ENCODE data around the gene RRP1.
"Not testable (repeated sequence)": the region's sequence is repeated elsewhere in the genome, so short reads cannot be mapped to it uniquely, and the experiment has no call there.

The RRP1 gene

DNA sequence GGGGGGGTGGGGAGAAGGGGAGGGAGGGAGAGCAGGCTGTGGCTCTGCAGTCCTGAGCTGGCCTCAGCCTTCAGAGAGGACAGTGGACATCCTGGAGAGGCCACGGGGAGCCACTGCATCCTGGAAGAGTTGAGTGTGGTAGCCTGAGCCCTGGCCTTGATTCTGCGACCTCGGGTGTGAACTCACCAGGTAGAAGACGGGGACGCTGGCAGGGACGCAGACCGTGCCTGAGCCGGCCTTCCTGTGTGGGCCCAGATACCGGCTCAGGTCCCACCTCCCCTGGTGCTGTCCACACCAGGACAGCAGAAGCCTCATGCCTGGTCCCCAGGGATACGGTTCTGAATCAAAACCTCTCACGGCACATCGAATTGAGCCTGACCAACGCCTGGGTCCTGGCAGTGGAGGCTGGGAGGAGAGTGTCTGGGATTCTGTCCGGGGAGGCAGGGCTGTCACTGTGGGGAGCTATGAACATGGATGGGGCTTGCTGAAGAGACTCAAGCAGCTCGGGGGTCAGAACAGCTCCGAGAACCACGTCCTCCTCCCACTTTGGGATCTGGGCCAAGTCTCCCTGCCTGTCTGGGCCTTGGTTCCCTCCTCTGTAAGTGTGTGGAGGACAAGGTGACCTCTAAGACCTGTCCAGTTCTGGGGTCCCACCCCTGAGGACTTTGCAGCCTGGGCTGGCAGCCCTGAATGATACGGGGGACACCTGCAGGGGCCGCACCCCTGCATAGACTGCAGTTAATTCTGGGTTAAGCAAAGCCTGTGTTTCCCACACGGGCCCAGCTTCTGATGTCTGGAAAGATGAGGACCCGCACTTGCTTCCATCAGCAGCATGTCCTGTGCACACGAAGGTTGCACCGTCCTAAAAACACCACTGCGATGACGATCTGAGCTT lies 30.4 kb downstream of the RRP1 start:
- no peak for DNase-seq

GRCh38 chr21:43820466-43820865 lies 31.1 kb downstream of the RRP1 start:
- DNase-seq = no peak

GRCh38 chr21:43822166-43822565 lies 32.8 kb downstream of the RRP1 start:
- DNase-seq = not testable (repeated sequence)

GRCh38 chr21:43822741-43823140 lies 33.4 kb downstream of the RRP1 start:
- not testable (repeated sequence) for DNase-seq

GRCh38 chr21:43824333-43825241 lies 35.2 kb downstream of the RRP1 start:
- peak; percentile 76 to 81 (median 80) for DNase-seq

- DNase-seq = no peak
These were observed 36.0 kb downstream of the RRP1 start for GRCh38 chr21:43825242-43825935.

- DNase-seq = peak in 2 of 3 donors; percentile 33 to 42
These were observed 36.7 kb downstream of the RRP1 start for GRCh38 chr21:43825936-43826622.

- no peak for DNase-seq
These were observed 37.2 kb downstream of the RRP1 start for GRCh38 chr21:43826623-43826974.

- DNase-seq = peak; percentile 42 to 60 (median 54)
These were observed 37.7 kb downstream of the RRP1 start for GRCh38 chr21:43827015-43827611.

GRCh38 chr21:43829161-43829560 lies 39.8 kb downstream of the RRP1 start:
- no peak for DNase-seq

DNA sequence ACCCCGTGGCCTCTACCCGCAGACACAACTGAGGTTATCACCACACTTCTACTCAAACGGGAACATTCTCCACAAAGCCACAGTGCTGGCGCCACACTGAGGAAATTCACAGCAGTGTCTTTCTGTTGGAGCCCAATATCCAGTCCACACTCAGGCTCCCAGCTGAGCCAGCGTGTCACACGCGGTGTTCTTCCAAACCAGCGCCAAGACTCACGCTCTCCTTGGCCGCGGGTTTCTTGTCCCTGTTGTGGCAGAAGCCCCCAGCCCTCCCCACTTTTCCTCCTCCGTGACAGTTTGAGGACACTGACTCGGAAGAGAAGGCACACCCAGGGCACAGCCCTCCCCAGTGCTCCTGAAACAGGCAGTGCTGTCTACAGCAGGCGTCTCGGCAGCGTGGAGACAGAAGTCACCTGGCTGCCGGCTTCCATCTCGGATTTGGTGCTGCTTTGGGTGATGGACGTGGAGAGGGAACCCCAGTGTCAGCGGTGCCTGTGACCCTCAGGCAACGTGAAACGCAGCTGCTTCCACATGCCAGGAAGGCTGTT lies 40.3 kb downstream of the RRP1 start:
- DNase-seq = peak; percentile 56 to 59 (median 58)

GRCh38 chr21:43832158-43832550 lies 42.8 kb downstream of the RRP1 start:
- DNase-seq = no peak

GRCh38 chr21:43832648-43833047 lies 43.3 kb downstream of the RRP1 start:
- DNase-seq = no peak

DNA sequence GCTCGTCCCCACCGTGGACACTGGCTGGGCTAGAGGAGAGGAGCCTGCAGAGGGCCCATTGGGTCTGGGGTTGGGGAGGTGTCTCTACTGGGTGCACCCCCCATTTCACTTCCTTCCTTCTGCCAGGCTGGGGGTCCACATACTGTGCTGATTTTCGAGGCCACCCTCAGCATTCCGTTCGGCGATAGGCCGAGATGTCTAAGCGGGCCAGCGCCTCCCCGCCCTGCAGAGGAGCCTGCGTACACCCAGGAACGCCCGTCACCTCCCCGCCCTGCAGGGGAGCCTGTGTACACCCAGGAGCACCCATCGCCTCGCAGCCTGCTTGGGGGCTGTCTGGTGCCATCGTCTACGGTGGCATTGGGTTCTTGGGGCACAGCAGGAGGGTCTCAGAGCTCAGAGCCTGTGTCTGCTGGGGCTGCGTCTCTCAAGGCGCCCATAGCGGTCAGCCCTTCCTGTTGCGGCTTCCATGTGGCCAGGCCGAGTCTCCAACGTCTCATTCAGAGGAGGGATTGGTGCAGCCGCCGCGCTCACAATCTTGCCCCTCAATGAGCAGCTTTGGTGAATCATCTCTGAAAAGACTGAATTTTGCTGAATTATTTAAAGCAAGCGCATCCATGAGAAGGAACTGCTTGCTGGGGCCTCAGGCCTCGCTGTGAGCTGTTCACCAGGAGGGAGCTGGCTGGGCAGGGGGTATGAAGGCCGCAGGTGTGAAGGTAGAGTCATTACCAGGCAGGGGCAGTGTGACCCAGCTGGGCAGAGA lies 44.9 kb downstream of the RRP1 start:
- peak; percentile 33 to 58 (median 53) for DNase-seq

DNA sequence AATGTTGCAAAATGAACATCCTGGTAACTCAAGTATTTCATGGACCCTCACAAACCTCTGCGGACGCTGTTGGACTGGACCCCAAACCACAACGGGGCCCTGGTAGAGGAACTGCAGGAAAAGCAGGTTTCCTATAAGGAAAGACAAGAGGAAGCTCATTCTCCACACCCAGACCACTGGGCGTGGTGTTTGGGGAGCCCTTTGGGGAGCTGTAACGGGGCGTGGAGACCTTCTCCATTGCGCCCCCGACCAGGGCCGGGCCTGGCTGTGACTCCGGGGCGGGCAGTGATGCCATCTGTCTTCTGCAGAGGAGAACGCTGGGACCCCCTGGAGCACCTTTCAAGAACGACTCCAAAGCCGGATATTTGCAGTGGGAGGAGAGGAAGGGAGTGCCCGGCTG lies 45.7 kb downstream of the RRP1 start:
- no peak for DNase-seq

DNA sequence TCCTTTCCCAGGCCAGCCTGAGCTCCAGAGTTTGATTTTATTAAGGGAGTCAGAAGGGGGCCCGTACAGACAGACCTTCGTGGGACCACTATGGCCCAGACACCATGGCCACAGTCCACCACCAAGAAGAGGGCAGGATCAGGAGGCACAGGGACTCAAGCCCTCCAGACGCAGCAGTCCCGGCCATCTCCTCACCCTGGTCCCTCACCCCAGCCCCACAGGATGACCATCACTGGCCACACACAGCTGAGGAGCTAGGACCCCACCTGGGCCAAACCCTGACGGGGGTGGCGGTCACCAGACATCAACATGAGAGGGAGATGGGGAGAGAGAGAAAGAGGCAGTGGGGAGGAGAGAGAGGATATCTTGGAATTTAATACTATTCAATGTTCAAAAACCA lies 46.5 kb downstream of the RRP1 start:
- DNase-seq = no peak

GRCh38 chr21:43836616-43837015 lies 47.2 kb downstream of the RRP1 start:
- DNase-seq = no peak

DNA sequence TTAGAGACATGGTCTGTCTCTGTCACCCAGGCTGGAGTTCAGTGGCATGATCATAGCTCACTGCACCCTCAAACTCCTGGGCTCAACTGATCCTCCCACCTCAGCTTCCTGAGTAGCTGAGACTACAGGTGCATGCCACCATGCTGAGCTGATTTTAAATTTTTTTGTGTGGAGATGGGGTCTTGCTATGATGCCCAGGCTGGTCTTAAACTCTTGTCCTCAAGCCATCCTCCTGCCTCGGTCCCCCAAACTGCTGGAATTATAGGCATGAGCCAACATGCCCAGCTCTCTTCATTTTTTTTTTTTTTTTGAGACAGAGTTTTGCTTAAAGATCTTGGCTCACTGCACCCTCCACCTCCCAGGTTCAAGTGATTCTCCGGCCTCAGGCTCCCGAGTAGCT lies 50.9 kb downstream of the RRP1 start:
- DNase-seq = no peak

DNA sequence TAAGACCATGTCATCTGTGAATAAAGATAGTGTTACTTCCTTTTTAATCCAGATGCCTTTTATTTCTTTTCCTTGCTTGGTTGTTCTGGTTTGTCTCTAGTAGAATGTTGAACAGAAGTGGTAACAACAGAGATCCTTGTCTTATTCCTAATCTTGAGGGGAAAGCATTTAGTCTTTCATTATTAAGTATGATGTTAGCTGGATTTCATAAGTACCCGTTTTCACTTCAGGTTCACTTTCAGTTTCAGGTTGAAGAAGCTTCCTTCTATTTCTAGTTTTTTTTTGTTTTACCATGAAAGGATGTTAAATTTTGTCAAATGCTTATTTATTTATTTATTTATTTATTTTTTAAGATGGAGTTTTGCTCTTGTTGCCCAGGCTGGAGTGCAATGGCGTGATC lies 53.4 kb downstream of the RRP1 start:
- peak; percentile 63 to 86 (median 82) for DNase-seq

- not testable (repeated sequence) for DNase-seq
These were observed 55.5 kb downstream of the RRP1 start for GRCh38 chr21:43844906-43845305.

DNA sequence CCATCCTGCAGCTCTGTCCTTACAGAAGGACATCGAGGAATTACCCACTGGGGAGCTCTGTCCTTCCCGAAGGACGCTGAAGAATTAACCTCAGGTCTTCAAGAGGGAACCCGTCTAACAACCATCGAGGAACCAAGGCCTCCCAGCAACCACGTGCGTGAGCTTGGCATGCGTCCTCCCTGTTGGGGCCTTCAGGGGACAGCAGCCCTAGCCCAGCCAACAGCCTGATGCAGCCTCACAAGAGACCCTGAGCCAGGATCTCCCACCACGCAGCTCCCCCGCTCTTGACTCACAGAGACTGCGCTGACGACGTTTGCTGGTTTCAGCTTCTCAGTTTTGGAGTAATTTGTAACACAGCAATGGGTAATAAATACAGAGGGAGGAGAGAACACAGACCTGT lies 56.0 kb downstream of the RRP1 start:
- DNase-seq = no peak
